Activated naive CD4-positive, alpha-beta T cell treated with anti-CD3 and anti-CD28 coated beads, Interleukin-2, amount 50 U/mL, for 16 hours (primary cell): ENCODE measurements around the gene HOMEZ.
"Not testable (repeated sequence)": the region's sequence is repeated elsewhere in the genome, so short reads cannot be mapped to it uniquely, and the experiment has no call there.

Source experiments
- DNase-seq: peaks from one replicate; pipeline ENCODE4 v3.0.0-alpha.2; 2020

The HOMEZ gene

GRCh38 chr14:23275412-23275811, 10.5 kb downstream of the HOMEZ start:
- DNase-seq, result no peak

- DNase-seq, result no peak
These were observed 16.7 kb downstream of the HOMEZ start for GRCh38 chr14:23269193-23269592.

GRCh38 chr14:23260849-23261248, 25.1 kb downstream of the HOMEZ start:
- DNase-seq, result not testable (repeated sequence)

GRCh38 chr14:23259426-23259825, 26.5 kb downstream of the HOMEZ start:
- DNase-seq, result no peak

- no peak for DNase-seq
These were observed 27.7 kb downstream of the HOMEZ start for GRCh38 chr14:23258256-23258655.

GRCh38 chr14:23252420-23253333, 33.3 kb downstream of the HOMEZ start:
- no peak for DNase-seq

GRCh38 chr14:23252006-23252405, 33.9 kb downstream of the HOMEZ start:
- no peak for DNase-seq

GRCh38 chr14:23249824-23250223, 36.1 kb downstream of the HOMEZ start:
- no peak for DNase-seq

- no peak for DNase-seq
These were observed 37.3 kb downstream of the HOMEZ start for GRCh38 chr14:23248601-23249000.

- no peak for DNase-seq
These were observed 40.6 kb downstream of the HOMEZ start for GRCh38 chr14:23245282-23245681.

GRCh38 chr14:23243066-23243465, 42.9 kb downstream of the HOMEZ start:
- DNase-seq, result no peak

- DNase-seq, result no peak
These were observed 43.9 kb downstream of the HOMEZ start for GRCh38 chr14:23242076-23242475.

GRCh38 chr14:23241061-23241715, 44.7 kb downstream of the HOMEZ start:
- DNase-seq, result not testable (repeated sequence)

- DNase-seq, result no peak
These were observed 45.3 kb downstream of the HOMEZ start for GRCh38 chr14:23240661-23241060.

- peak; percentile 90 for DNase-seq
These were observed 47.9 kb downstream of the HOMEZ start, which contains the start of gene RNF212B for GRCh38 chr14:23237772-23238594. RNF212B (plus strand) TSS chr14:23237936; CDS start chr14:23240346, 2,410 bp downstream.

GRCh38 chr14:23232241-23232808, 53.6 kb downstream of the HOMEZ start:
- DNase-seq, result not testable (repeated sequence)

GRCh38 chr14:23228812-23229211, 57.1 kb downstream of the HOMEZ start:
- DNase-seq, result no peak

- no peak for DNase-seq
These were observed 58.4 kb downstream of the HOMEZ start for GRCh38 chr14:23227566-23227965.

GRCh38 chr14:23224958-23225357, 61.0 kb downstream of the HOMEZ start:
- DNase-seq, result not testable (repeated sequence)
